Gastrocnemius medialis (tissue), 4 donors: ENCODE results near the gene MSRB3.
"Not testable (repeated sequence)": the region's sequence is repeated elsewhere in the genome, so short reads cannot be mapped to it uniquely, and the experiment has no call there.

Source experiments
- CTCF ChIP-seq, 5 experiments: fragments of 450-650 bp in 3 of 5; fragments of 200-600 bp in 2 of 5; sonication (generic) in 2 of 5; IDR thresholded peaks in 4 of 5; conservative IDR thresholded peaks in 1 of 5; 1 replicate in 4 of 5; 2 replicates in 1 of 5; pipeline ENCODE4 v1.5.1; 2016 to 2019; ENCODE audit warnings: antibody characterized with exemption in 5 of 5, mild to moderate bottlenecking in 3 of 5, moderate library complexity in 3 of 5
- POLR2A ChIP-seq, 2 donors: fragments of 450-650 bp; IDR thresholded peaks; one replicate each; pipeline ENCODE4 v1.6.1; 2017; ENCODE audit warnings: antibody characterized with exemption in 2 of 2, mild to moderate bottlenecking in 2 of 2, moderate library complexity in 2 of 2

GRCh38 chr12:65483891-65484516 lies 205.5 kb downstream of the MSRB3 start:
- TF ChIP-seq CTCF (IDR thresholded peaks at IDR 0.05 in 4 of 5, conservative IDR thresholded peaks at IDR 0.05 in 1 of 5); POLR2A (IDR thresholded peaks at IDR 0.05): not testable (repeated sequence)
